K562 (cell line): ENCODE results near the gene LAMB2. TPM values are rescaled to one million over a fixed set of nuclear protein-coding genes. Genes with fewer than 3 reads are reported as not detected.

Experiments
- ARID1B ChIP-seq: fragments of 450-650 bp; IDR thresholded peaks from 2 replicates; pipeline ENCODE4 v1.6.1; 2016; ENCODE audit warnings: antibody characterized with exemption, mild to moderate bottlenecking, inconsistent platforms
- CBFA2T2 ChIP-seq: fragments of 450-650 bp; conservative IDR thresholded peaks from 2 replicates; pipeline ENCODE4 v1.6.1; 2017; ENCODE audit warnings: mild to moderate bottlenecking
- CBFA2T3 ChIP-seq: fragments of 450-650 bp; IDR thresholded peaks from 2 replicates; pipeline ENCODE4 v1.6.1; 2017
- DPF2 ChIP-seq: fragments of 450-650 bp; IDR thresholded peaks from 2 replicates; pipeline ENCODE4 v1.6.1; 2016
- ERF ChIP-seq: fragments of 450-650 bp; formaldehyde crosslinking; IDR thresholded peaks from 2 replicates; pipeline ENCODE4 v1.4.0; 2020; ENCODE audit warnings: mild to moderate bottlenecking, mixed read lengths
- HIVEP1 ChIP-seq: fragments of 250-450 bp; sonication (Bioruptor Pico); IDR thresholded peaks from 2 replicates; pipeline ENCODE4 v1.4.0; 2020; ENCODE audit warnings: mild to moderate bottlenecking
- KAT2B ChIP-seq: IDR thresholded peaks from one replicate; pipeline ENCODE4 v1.6.1; 2012; ENCODE audit warnings: low read depth, mild to moderate bottlenecking, control low read depth, inconsistent platforms, low read length, moderate library complexity
- MCM7 ChIP-seq, 2 experiments: fragments of 450-650 bp; IDR thresholded peaks; 2 replicates each; pipeline ENCODE4 v1.6.1; 2016 to 2018
- NFIC ChIP-seq: fragments of 450-650 bp; IDR thresholded peaks from 2 replicates; pipeline ENCODE4 v1.6.1; 2017; ENCODE audit warnings: mild to moderate bottlenecking, inconsistent platforms
- NR4A1 ChIP-seq, 2 experiments: fragments of 250-450 bp in 1 of 2; fragments of 450-650 bp in 1 of 2; sonication (Bioruptor Pico) in 1 of 2; IDR thresholded peaks; 2 replicates each; pipeline versions ENCODE4 v1.4.0 to v1.6.1; 2016 to 2020; ENCODE audit warnings: mild to moderate bottlenecking in 2 of 2, missing compliant biosample characterization in 1 of 2, missing genetic modification characterization in 1 of 2, moderate library complexity in 1 of 2
- PRMT5 ChIP-seq: sonication (generic); formaldehyde crosslinking; IDR thresholded peaks from 2 replicates; pipeline ENCODE4 v1.5.0; 2020; ENCODE audit warnings: missing genetic modification reagents
- RFX1 ChIP-seq: fragments of 450-650 bp; IDR thresholded peaks from 2 replicates; pipeline ENCODE4 v1.6.1; 2016; ENCODE audit warnings: mild to moderate bottlenecking, moderate library complexity
- TCF3 ChIP-seq: sonication (generic); formaldehyde crosslinking; IDR thresholded peaks from 2 replicates; pipeline ENCODE4 v1.4.0; 2020; ENCODE audit warnings: mild to moderate bottlenecking, missing genetic modification reagents
- TEAD2 ChIP-seq: fragments of 450-650 bp; IDR thresholded peaks from 2 replicates; pipeline ENCODE4 v1.6.1; 2016; ENCODE audit warnings: missing genetic modification characterization, control low read depth, missing compliant biosample characterization
- ZNF699 ChIP-seq: fragments of 250-450 bp; sonication (Bioruptor Pico); IDR thresholded peaks from 2 replicates; pipeline ENCODE4 v1.8.0; 2021; ENCODE audit warnings: mild to moderate bottlenecking, moderate library complexity; ENCODE audit not compliant: insufficient replicate concordance
- polyA plus RNA-seq, 8 experiments: library from polyadenylated mRNA; depleted of rRNA in 4 of 8; stranded (reverse) in 5 of 8; unstranded in 3 of 8; fragments of >200 nt; fragmentation: Nextera tagmentation in 2 of 8; fragmentation: Illumina TruSeq in 1 of 8; extraction: Ambion mirVana in 2 of 8; extraction: Trizol in 1 of 8; gene quantifications; 2 replicates each; pipeline versions ENCODE4 v1.2.1 to v1.2.3, GENCODE V29; 2011 to 2014; ENCODE audit warnings: inconsistent platforms in 1 of 8, missing spikeins in 1 of 8
- total RNA-seq, 7 experiments: library from RNA; depleted of rRNA in 6 of 7; stranded (reverse); fragments of >200 nt in 6 of 7; fragmentation: Illumina TruSeq in 2 of 7; extraction: Trizol in 2 of 7; gene quantifications; 2 replicates each; pipeline versions ENCODE4 v1.2.1 to v1.2.3, GENCODE V29; 2011 to 2021; ENCODE audit warnings: low replicate concordance in 1 of 7
- TF ChIP-seq, protein P1 (sequence below): sonication (generic); formaldehyde crosslinking; IDR thresholded peaks from 2 replicates; pipeline ENCODE4 v1.8.0; 2022; ENCODE audit warnings: missing genetic modification reagents, mild to moderate bottlenecking, moderate library complexity, borderline replicate concordance
- TF ChIP-seq, protein P2 (sequence below): IDR thresholded peaks from 3 replicates; pipeline ENCODE4 v1.6.1; 2011; ENCODE audit warnings: borderline replicate concordance, mild to moderate bottlenecking; ENCODE audit not compliant: insufficient read length, insufficient read depth
- TF ChIP-seq, protein P3 (sequence below): IDR thresholded peaks from 2 replicates; pipeline ENCODE4 v1.6.1; 2012; ENCODE audit warnings: low read depth, low read length, improper control_type of control experiment, borderline replicate concordance
- TF ChIP-seq, protein P4 (sequence below): fragments of 200-800 bp; sonication (Bioruptor generic); IDR thresholded peaks from 2 replicates; pipeline ENCODE4 v1.6.1; 2017; ENCODE audit warnings: missing genetic modification characterization, missing compliant biosample characterization
- TF ChIP-seq, protein P5 (sequence below), 2 experiments: IDR thresholded peaks; 2 replicates each; pipeline ENCODE4 v1.6.1; 2011; ENCODE audit warnings: borderline replicate concordance in 1 of 2, control low read depth in 1 of 2, low read depth in 1 of 2, low read length in 1 of 2, mild to moderate bottlenecking in 1 of 2, mixed read lengths in 1 of 2, moderate library complexity in 1 of 2; ENCODE audit not compliant: insufficient read depth in 1 of 2, insufficient read length in 1 of 2, poor library complexity in 1 of 2, severe bottlenecking in 1 of 2; ENCODE audit errors: extremely low read depth in 1 of 2

The LAMB2 gene
- total and polyA plus RNA-seq, 9 of the 15 experiments (the other 6 are each of a cell fraction or from before 2014, with no cell fraction given): 1.4 to 26.0 (median 16.2) TPM

DNA sequence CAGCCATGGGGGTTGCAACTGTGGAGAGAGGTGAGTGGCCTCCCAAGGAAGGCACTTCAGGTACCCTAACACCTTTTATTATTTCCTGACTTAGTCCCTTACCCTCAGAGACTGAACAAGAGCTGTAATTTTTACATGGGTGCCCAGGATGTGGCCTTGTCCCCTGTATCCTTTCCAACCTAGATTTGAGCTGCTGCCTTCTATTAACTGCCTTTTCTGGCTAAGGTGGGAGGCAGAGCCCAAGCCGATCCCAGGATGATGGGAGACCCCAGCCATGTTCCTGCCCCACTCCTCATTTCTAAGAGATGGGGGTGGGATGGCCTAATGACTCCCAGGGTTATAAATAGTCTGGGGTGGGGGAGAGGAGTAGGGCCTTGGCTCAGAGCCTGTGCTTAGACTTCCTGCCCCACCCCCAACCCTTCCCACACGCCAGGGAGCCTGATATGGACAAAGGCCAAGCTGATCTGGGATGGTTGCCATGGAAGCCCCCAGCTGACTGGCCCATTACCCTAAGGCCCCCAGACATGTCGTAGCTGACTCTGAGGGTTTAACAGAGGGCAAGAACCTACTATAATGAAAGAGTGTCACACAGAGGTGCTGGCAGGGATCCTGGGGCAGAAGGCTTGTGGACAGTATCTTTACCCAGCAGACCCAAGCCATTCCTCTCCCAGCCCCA, 40.4 kb upstream of the LAMB2 start (continued):
- TF ChIP-seq NR4A1 (CRISPR knock-in tag; IDR thresholded peaks at IDR 0.05) (no peak), NR4A1 (tag; IDR thresholded peaks at IDR 0.05) (0 out of 2 replicates have a peak, but pooled peaks have one; percentile 6), ZNF699 (no peak), ARID1B (peak; percentile 37), CBFA2T2 (peak; percentile 21; the same call in 1 of the 2 replicates), NFIC (peak; percentile 87), TEAD2 (tag) (no peak), ERF (no peak), HIVEP1 (CRISPR knock-in tag) (no peak), MCM7 (IDR thresholded peaks at IDR 0.05) (no peak), RFX1 (peak; percentile 80; the same call in 1 of the 2 replicates), DPF2 (peak; percentile 22; the same call in 1 of the 2 replicates), PRMT5 (no peak), CBFA2T3 (peak; percentile 54), KAT2B (no peak), TCF3 (CRISPR knock-in tag) (peak; percentile 16; the same call in 1 of the 2 replicates)
- TF ChIP-seq, protein P1, sequence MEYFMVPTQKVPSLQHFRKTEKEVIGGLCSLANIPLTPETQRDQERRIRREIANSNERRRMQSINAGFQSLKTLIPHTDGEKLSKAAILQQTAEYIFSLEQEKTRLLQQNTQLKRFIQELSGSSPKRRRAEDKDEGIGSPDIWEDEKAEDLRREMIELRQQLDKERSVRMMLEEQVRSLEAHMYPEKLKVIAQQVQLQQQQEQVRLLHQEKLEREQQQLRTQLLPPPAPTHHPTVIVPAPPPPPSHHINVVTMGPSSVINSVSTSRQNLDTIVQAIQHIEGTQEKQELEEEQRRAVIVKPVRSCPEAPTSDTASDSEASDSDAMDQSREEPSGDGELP (CRISPR knock-in tag): peak; percentile 86
- TF ChIP-seq, protein P2, sequence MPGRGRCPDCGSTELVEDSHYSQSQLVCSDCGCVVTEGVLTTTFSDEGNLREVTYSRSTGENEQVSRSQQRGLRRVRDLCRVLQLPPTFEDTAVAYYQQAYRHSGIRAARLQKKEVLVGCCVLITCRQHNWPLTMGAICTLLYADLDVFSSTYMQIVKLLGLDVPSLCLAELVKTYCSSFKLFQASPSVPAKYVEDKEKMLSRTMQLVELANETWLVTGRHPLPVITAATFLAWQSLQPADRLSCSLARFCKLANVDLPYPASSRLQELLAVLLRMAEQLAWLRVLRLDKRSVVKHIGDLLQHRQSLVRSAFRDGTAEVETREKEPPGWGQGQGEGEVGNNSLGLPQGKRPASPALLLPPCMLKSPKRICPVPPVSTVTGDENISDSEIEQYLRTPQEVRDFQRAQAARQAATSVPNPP: no peak
- TF ChIP-seq, protein P3, sequence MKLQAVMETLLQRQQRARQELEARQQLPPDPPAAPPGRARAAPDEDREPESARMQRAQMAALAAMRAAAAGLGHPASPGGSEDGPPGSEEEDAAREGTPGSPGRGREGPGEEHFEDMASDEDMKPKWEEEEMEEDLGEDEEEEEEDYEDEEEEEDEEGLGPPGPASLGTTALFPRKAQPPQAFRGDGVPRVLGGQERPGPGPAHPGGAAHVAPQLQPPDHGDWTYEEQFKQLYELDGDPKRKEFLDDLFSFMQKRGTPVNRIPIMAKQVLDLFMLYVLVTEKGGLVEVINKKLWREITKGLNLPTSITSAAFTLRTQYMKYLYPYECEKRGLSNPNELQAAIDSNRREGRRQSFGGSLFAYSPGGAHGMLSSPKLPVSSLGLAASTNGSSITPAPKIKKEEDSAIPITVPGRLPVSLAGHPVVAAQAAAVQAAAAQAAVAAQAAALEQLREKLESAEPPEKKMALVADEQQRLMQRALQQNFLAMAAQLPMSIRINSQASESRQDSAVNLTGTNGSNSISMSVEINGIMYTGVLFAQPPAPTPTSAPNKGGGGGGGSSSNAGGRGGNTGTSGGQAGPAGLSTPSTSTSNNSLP: no peak
- TF ChIP-seq, protein P4, sequence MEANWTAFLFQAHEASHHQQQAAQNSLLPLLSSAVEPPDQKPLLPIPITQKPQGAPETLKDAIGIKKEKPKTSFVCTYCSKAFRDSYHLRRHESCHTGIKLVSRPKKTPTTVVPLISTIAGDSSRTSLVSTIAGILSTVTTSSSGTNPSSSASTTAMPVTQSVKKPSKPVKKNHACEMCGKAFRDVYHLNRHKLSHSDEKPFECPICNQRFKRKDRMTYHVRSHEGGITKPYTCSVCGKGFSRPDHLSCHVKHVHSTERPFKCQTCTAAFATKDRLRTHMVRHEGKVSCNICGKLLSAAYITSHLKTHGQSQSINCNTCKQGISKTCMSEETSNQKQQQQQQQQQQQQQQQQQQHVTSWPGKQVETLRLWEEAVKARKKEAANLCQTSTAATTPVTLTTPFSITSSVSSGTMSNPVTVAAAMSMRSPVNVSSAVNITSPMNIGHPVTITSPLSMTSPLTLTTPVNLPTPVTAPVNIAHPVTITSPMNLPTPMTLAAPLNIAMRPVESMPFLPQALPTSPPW (CRISPR knock-in tag): peak; percentile 35; the same call in 1 of the 2 replicates
- TF ChIP-seq, protein P5, sequence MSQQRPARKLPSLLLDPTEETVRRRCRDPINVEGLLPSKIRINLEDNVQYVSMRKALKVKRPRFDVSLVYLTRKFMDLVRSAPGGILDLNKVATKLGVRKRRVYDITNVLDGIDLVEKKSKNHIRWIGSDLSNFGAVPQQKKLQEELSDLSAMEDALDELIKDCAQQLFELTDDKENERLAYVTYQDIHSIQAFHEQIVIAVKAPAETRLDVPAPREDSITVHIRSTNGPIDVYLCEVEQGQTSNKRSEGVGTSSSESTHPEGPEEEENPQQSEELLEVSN (IDR thresholded peaks at IDR 0.05; ENCODE audit: borderline replicate concordance in 1 of 2, extremely low read depth in 1 of 2, insufficient read depth in 1 of 2, insufficient read length in 1 of 2, low read depth in 1 of 2, low read length in 1 of 2, poor library complexity in 1 of 2, severe bottlenecking in 1 of 2): no peak
